Activated T-cell treated with anti-CD3 and anti-CD28 coated beads, Interleukin-2, amount 50 U/mL, for 72 hours (primary cell): ENCODE results near the gene PATE3. TPM values are rescaled to one million over a fixed set of nuclear protein-coding genes. Genes with fewer than 3 reads are reported as not detected.

Source experiments
- ATAC-seq, 2 donors: fragments of 150-1000 bp; cut with Tn5 transposase; replicated peaks in 1 of 2; 2 replicates each; pipeline ENCODE4 v1.10.0; 2021; ENCODE audit warnings: moderate library complexity in 2 of 2, mild to moderate bottlenecking in 1 of 2
- DNase-seq, 2 donors: peaks; one replicate each; pipeline ENCODE4 v3.0.0; 2021 to 2022; ENCODE audit warnings: mixed read lengths in 1 of 2
- H3K27ac Mint-ChIP-seq: one replicate; pipeline ENCODE4 v1.8.0; 2022; ENCODE audit warnings: mild to moderate bottlenecking, moderate library complexity, mixed read lengths
- H3K27me3 Mint-ChIP-seq: one replicate; pipeline ENCODE4 v1.8.0; 2022; ENCODE audit warnings: low read depth, mixed read lengths
- H3K36me3 Mint-ChIP-seq, 2 donors: one replicate each; pipeline ENCODE4 v1.8.0; 2022; ENCODE audit warnings: mixed read lengths in 2 of 2, mild to moderate bottlenecking in 1 of 2; ENCODE audit not compliant: insufficient read depth in 2 of 2
- H3K4me1 Mint-ChIP-seq: one replicate; pipeline ENCODE4 v1.8.0; 2022; ENCODE audit warnings: low read depth, mixed read lengths
- H3K4me3 Mint-ChIP-seq, 2 donors: one replicate each; pipeline ENCODE4 v1.8.0; 2022; ENCODE audit warnings: mild to moderate bottlenecking in 2 of 2, mixed read lengths in 2 of 2, moderate library complexity in 2 of 2
- H3K9me3 Mint-ChIP-seq, 2 donors: one replicate each; pipeline ENCODE4 v1.8.0; 2022; ENCODE audit warnings: mixed read lengths in 2 of 2
- total RNA-seq, 2 donors: library from RNA; stranded (reverse); gene quantifications; one replicate each; pipeline ENCODE4 v1.2.3, GENCODE V29; 2022

Gene PATE3
- not detected for total RNA-seq

DNA sequence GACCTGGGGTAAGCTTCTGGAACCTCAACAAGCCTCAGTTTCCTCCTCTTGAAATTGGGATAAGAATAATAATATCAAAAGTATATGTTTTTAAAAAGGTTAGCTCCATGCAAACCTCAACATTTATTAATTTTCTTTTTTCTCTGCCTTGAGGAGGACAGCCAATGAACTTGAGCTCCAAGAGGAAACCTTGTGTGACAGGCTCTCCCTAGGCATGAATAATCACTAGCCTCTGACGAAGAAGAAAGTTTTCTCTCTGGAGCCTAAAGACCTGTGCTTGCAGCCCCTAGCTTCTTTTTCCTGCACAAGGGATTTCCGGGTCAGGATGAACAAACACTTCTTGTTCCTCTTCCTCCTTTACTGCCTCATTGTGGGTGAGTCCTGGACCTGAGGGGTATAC lies at the start of gene PATE3:
PATE3 (plus strand) TSS at position 301 of the 400 bp plus-strand sequence; CDS start at position 326, 25 bp downstream.
- Mint-ChIP-seq H3K27ac (no peak within 1 kb of the TSS), H3K27me3 (peaks cover 12% of the 10 kb centered on the region), H3K4me3 (no peak within 1 kb of the TSS), H3K36me3 (peaks cover 0 to 1% of the 10 kb centered on the region in 2 donors), H3K9me3 (peaks cover 0 to 5% of the 10 kb centered on the region in 2 donors), H3K4me1 (no peaks in the 10 kb centered on the region)
- DNase-seq, result no peak
- no peak for ATAC-seq

GRCh38 chr11:125740617-125741016 lies 47.3 kb upstream of the PATE3 start:
- no peak for DNase-seq
- Mint-ChIP-seq H3K27me3 (peaks cover 10% of the 10 kb centered on the region), H3K36me3 (no peaks in the 10 kb centered on the region), H3K4me1 (no peaks in the 10 kb centered on the region), H3K4me3 (no peak overlapping the region), H3K27ac (no peak overlapping the region), H3K9me3 (peaks cover 0 to 4% of the 10 kb centered on the region in 2 donors)
- ATAC-seq, result no peak

GRCh38 chr11:125743681-125744080 lies 44.2 kb upstream of the PATE3 start:
- no peaks in the 10 kb centered on the region for H3K4me1 Mint-ChIP-seq
- ATAC-seq (no peak), DNase-seq (no peak)
- no peaks in the 10 kb centered on the region for H3K9me3 Mint-ChIP-seq
- H3K36me3 Mint-ChIP-seq, result no peaks in the 10 kb centered on the region
- no peak overlapping the region for H3K27ac Mint-ChIP-seq
- H3K27me3 Mint-ChIP-seq, result no peaks in the 10 kb centered on the region
- H3K4me3 Mint-ChIP-seq, result no peak overlapping the region

DNA sequence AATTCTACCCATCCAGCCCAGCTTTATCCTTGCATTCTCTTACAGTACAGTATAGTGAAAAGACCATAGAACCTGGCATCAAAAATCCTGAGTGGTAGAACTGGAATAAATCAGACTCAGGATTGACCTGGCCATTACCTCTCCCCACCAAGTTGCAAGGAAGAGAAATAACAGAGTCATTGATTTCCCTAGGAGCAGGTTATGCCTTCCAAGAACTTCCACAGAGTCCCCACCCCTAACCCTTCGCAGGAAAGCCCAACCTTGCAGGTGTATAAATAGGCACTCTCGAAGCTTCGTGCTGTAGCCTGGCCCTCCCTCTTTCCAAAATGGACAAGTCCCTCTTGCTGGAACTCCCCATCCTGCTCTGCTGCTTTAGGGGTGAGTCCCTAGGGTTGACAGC lies 41.9 kb upstream of the PATE3 start, which contains the start of gene PATE1:
PATE1 (plus strand) TSS at position 301 of the 400 bp plus-strand sequence; CDS start at position 327, 26 bp downstream.
- Mint-ChIP-seq H3K4me1 (no peaks in the 10 kb centered on the region), H3K36me3 (no peaks in the 10 kb centered on the region), H3K9me3 (no peaks in the 10 kb centered on the region), H3K27me3 (peaks cover 6% of the 10 kb centered on the region), H3K27ac (no peak within 1 kb of the TSS), H3K4me3 (no peak within 1 kb of the TSS)
- no peak for DNase-seq
- ATAC-seq, result no peak

DNA sequence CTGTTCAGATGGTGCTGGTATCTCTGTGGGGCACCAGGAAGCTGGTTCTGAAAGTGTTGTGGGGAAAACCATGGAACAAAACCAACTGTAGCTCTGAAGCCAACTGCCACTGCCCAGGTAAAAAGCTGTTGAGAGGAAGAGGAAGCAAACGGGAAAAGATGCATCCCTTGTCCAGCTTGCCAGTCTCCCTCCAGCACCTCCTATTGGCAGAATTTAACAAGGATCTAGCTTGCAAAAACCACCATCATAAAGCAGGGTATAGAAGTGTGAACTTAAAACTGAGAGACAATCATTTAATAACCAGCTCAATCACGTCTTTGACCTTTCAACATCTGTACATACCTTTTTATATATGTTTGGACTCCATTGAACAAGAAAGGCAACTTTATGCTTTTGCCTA lies 37.3 kb upstream of the PATE3 start:
- Mint-ChIP-seq H3K27me3 (peaks cover 12% of the 10 kb centered on the region), H3K27ac (no peak overlapping the region), H3K9me3 (no peaks in the 10 kb centered on the region), H3K4me3 (no peak overlapping the region), H3K4me1 (no peaks in the 10 kb centered on the region), H3K36me3 (no peaks in the 10 kb centered on the region)
- ATAC-seq, result no peak
- no peak for DNase-seq

GRCh38 chr11:125756050-125756449 lies 31.9 kb upstream of the PATE3 start:
- Mint-ChIP-seq H3K4me3 (no peak overlapping the region), H3K36me3 (no peaks in the 10 kb centered on the region), H3K4me1 (no peaks in the 10 kb centered on the region), H3K9me3 (peaks cover 6 to 7% of the 10 kb centered on the region in 2 donors), H3K27me3 (peaks cover 22% of the 10 kb centered on the region), H3K27ac (no peak overlapping the region)
- ATAC-seq, result no peak
- DNase-seq, result no peak

DNA sequence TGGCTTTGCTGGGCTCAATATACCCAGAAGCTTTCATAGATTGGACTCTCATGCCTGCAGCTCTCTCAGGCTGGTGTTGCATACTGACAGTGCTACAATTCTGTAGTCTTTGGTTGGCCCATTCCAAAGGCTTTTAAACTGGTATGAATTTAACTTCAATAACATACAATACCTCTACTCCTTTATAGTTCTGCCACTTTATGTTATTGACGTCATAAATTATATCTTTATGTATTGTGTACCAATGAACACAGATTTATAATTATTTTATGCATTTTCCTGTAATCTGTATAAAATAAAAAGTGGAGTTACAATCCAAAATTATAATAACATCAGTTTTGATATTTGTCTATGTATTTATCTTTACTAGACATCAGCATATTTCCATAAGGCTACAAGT lies 25.5 kb upstream of the PATE3 start:
- H3K4me3 Mint-ChIP-seq, result no peak overlapping the region
- H3K36me3 Mint-ChIP-seq, result no peaks in the 10 kb centered on the region
- no peaks in the 10 kb centered on the region for H3K4me1 Mint-ChIP-seq
- no peak for ATAC-seq
- DNase-seq, result no peak
- no peak overlapping the region for H3K27ac Mint-ChIP-seq
- peaks cover 5 to 6% of the 10 kb centered on the region in 2 donors for H3K9me3 Mint-ChIP-seq
- peaks cover 27% of the 10 kb centered on the region for H3K27me3 Mint-ChIP-seq

DNA sequence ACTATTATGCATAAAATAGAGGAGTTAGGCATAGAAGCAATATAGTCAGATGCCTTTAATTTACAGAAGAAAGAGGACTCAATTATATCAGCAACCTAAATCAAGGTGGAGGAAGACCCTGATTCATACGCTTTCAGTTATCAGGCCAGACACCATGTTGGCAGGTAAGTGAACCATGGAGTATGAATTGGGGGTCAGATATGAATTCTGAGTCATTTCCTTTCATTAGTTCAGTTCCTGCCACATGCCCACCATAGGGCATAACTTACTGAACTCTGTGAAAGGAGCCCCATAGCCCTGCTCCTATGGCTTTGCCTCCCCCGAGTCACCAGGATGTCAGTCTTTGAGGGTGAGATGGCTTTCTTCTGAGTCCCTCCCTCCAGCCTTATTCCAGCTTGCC lies 24.4 kb upstream of the PATE3 start:
- no peak for DNase-seq
- Mint-ChIP-seq H3K9me3 (peaks cover 3 to 4% of the 10 kb centered on the region in 2 donors), H3K4me3 (no peak overlapping the region), H3K27me3 (peaks cover 35% of the 10 kb centered on the region), H3K4me1 (no peaks in the 10 kb centered on the region), H3K27ac (no peak overlapping the region), H3K36me3 (no peaks in the 10 kb centered on the region)
- no peak for ATAC-seq

- Mint-ChIP-seq H3K9me3 (no peaks in the 10 kb centered on the region), H3K27ac (no peak overlapping the region), H3K27me3 (peaks cover 24% of the 10 kb centered on the region), H3K36me3 (no peaks in the 10 kb centered on the region), H3K4me3 (no peak overlapping the region), H3K4me1 (no peaks in the 10 kb centered on the region)
- ATAC-seq, result no peak
- no peak for DNase-seq
Observed at GRCh38 chr11:125766251-125766650, 21.7 kb upstream of the PATE3 start.

DNA sequence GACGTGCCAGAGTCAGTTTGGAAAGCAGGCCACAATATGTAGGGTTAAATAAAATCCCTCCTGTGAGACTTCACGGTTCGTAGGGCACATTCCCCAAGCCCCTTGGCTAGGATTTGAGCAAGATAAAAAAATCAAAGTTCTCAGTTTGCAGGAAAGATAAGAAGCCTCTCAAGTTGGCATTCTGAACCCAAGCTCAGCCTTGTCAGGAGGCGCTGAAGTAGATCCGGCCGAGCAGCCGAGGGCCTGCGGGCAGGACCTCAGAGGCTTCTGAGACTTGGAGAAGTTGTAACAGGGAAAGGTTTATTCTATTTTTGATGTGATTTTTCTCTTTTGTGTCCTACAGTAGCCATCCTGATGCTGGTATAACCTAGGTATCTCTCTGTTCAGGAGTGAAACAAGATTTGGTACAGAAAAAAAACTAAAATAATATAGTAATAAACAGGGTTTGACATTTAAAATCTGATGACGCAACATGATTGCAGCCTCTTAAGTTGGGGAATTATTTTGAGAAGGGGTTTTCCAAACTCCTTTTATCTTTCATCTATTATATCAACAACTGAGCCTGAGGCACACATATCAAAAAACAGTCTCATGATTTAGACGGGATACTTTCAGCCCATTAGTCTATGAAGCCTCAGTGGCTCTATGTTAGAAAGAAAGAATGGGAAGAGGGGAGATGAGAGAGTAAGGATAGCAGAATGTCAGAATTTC lies 19.4 kb upstream of the PATE3 start:
- Mint-ChIP-seq H3K27ac (no peak overlapping the region), H3K9me3 (no peaks in the 10 kb centered on the region), H3K36me3 (no peaks in the 10 kb centered on the region), H3K27me3 (peaks cover 34% of the 10 kb centered on the region), H3K4me3 (no peak overlapping the region), H3K4me1 (no peaks in the 10 kb centered on the region)
- DNase-seq, result no peak
- no peak for ATAC-seq

GRCh38 chr11:125770583-125770982 lies 17.3 kb upstream of the PATE3 start:
- Mint-ChIP-seq H3K27me3 (peaks cover 34% of the 10 kb centered on the region), H3K4me1 (no peaks in the 10 kb centered on the region), H3K27ac (no peak overlapping the region), H3K9me3 (no peaks in the 10 kb centered on the region), H3K4me3 (no peak overlapping the region), H3K36me3 (no peaks in the 10 kb centered on the region)
- no peak for DNase-seq
- no peak for ATAC-seq

DNA sequence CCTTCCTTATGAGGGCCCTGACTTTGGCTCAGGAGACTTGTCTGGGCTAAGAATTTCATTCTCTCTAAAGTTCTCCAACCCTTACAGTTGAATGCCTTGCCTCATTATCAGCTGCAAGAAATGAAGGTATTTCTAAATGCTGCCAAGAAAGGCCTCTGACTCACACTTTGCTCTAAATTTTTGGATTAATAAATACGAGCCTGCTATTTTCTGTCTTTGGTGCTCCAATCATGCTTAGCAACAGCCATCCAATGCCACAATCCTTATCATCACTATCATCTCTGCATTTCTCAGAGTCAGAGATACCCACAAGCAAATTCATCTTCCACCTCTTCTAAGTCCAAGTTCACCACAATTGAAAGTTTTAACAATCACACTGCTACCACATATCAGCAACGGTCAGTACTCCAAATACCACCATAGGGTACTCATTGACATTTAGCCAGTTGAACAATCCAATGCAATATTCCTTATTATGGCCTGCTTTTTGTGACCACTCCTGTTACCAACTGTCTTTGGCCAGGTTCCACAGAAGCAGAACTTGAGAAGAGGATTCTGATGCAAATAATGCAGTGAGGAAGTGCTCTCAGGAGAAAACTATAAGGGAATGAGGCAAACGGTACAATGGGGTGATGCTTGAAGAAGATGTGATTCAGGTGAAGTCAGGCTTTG lies 15.0 kb upstream of the PATE3 start:
- H3K36me3 Mint-ChIP-seq, result no peaks in the 10 kb centered on the region
- ATAC-seq, result no peak
- H3K4me3 Mint-ChIP-seq, result no peak overlapping the region
- H3K27ac Mint-ChIP-seq, result no peak overlapping the region
- H3K27me3 Mint-ChIP-seq, result peaks cover 31% of the 10 kb centered on the region
- no peaks in the 10 kb centered on the region for H3K4me1 Mint-ChIP-seq
- H3K9me3 Mint-ChIP-seq, result no peaks in the 10 kb centered on the region
- no peak for DNase-seq

DNA sequence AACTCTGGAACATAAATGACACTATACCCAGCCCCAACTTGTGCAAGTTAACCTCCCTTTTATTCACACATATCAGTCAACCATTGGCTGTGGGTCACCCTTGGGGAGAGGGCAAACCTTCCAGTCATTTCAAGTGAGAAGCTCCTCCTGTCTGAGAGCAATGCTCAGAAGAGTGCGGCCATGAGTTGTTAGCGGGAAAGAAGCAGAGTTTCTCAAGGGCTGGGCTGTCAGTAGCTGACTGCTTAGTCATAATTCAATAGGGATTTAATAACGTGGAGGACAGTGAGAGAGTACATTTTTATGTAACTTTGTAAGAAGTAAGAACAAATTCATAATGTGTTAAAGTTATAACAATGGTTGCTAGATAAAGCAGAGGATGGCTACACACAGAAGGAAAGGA lies 14.4 kb upstream of the PATE3 start:
- Mint-ChIP-seq H3K27me3 (peaks cover 28% of the 10 kb centered on the region), H3K36me3 (no peaks in the 10 kb centered on the region), H3K4me3 (no peak overlapping the region), H3K9me3 (no peaks in the 10 kb centered on the region), H3K27ac (no peak overlapping the region), H3K4me1 (no peaks in the 10 kb centered on the region)
- ATAC-seq (no peak), DNase-seq (no peak)
